Kidney capillary endothelial cell (primary cell): Measurements from ENCODE around the gene LLGL2.

Experiments used
- DNase-seq: peaks from one replicate; pipeline ENCODE4 v3.0.0-alpha.2; 2018; ENCODE audit warnings: low spot score

Gene LLGL2

DNA sequence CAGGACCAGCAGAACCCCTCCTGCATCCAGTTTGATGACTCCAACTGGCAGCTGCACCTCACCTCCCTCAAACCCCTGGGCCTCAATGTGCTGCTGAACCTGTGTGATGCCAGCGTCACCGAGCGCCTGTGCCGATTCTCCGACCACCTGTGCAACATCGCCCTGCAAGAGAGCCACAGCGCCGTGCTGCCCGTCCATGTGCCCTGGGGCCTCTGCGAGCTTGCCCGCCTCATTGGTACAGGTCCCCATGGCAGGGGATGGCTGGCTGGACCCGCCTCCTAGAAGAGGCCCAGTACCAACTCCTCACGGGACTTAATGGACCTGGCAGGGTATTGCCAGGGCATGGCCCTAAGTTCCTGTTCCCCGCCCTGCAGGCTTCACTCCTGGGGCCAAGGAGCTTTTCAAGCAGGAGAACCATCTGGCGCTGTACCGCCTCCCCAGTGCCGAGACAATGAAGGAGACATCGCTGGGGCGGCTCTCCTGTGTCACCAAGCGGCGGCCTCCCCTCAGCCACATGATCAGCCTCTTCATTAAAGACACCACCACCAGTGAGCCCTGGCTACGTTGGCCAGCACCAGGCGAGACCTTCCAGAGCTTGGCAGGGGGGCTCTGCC lies 32.8 kb upstream of the LLGL2 start:
- no peak for DNase-seq

DNA sequence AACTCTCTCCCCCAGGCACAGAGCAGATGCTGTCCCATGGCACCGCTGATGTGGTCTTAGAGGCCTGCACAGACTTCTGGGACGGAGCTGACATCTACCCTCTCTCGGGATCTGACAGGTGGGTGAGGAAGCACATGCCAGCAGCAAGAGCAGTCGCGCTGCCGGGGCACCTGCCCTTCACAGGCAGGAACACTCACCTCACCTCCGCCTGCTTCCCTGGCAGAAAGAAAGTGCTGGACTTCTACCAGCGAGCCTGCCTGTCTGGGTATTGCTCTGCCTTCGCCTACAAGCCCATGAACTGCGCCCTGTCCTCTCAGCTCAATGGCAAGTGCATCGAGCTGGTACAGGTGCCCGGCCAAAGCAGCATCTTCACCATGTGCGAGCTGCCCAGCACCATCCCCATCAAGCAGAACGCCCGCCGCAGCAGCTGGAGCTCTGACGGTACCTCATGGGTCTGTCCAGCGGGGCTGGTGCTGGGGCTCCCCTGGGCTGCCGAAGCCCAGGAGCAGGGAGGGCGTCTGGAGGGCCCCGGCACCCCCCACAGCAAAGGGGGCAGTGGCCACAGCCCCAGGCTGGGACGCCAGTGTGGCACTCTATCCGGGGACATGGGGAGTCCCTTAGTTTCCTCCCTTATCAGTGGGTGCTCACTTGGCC lies 31.9 kb upstream of the LLGL2 start:
- DNase-seq, result no peak

GRCh38 chr17:75494326-75494877 lies 31.1 kb upstream of the LLGL2 start:
- no peak for DNase-seq

GRCh38 chr17:75496005-75496404 lies 29.5 kb upstream of the LLGL2 start:
- no peak for DNase-seq

DNA sequence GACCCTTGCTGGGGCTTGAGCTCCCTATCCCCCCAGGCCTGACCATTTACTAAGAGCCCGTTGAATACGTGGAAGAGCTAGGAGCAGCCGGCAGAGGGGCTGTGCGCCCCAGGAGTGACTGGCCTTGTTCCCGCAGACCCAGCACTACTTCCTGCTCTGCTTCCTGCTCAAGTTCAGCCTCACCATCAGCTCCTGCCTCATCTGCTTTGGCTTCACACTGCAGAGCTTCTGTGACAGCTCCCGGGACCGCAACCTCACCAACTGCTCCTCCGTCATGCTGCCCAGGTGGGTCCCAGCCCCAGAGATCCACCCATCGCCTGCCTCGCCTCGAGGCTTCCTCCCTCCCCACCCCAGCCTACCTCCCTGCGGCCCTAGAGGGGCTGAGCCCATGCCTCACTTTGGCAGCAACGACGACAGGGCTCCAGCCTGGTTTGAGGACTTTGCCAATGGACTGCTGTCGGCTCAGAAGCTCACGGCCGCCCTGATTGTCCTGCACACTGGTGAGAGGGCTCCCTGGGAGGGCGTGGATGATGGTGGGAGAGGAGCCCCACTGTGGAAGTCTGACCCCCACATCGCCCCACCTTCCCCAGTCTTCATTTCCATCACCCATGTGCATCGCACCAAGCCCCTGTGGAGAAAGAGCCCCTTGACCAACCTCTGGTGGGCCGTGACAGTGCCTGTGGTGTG lies 27.3 kb upstream of the LLGL2 start:
- DNase-seq, result peak; percentile 75

GRCh38 chr17:75498726-75499213 lies 26.7 kb upstream of the LLGL2 start:
- no peak for DNase-seq

- DNase-seq, result no peak
These were observed 26.0 kb upstream of the LLGL2 start for GRCh38 chr17:75499313-75500022.

- no peak for DNase-seq
These were observed 24.9 kb upstream of the LLGL2 start for GRCh38 chr17:75500419-75501216.

DNA sequence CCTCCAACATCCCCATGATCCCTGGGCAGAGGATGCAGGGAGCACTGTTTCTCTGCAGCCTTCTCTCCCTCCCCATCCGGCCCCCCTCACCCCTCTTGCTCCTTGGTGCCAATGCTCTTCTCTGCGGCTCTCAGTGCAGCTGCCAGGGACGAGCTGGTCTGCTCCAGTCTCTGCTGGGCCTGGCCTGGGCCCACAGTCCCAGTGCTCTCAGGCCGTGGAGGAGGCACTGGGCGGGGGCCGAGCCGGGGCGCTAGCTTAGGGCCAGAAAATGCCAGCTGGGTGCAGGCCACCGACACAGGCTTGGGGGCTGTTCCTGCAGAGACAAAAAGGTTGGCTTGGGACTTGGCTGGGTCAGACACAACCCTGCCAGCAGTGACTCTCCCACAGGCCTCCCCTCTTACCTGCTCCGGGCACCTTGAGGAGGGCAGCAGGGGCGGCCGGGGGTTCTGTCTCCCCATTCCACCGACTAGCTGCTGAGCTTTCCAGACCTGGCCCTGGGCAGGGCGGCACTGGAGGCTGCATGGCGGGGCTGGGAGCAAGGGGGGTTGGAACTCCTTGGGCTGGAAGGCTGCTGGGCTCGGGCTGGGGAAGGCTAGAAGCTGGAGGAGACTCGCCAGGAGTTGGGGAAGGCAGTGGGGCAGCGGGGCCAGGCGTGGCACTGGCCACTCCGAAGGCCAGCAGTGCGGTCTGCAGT lies 24.0 kb upstream of the LLGL2 start:
- DNase-seq, result no peak

GRCh38 chr17:75502072-75502720 lies 23.3 kb upstream of the LLGL2 start:
- no peak for DNase-seq

DNA sequence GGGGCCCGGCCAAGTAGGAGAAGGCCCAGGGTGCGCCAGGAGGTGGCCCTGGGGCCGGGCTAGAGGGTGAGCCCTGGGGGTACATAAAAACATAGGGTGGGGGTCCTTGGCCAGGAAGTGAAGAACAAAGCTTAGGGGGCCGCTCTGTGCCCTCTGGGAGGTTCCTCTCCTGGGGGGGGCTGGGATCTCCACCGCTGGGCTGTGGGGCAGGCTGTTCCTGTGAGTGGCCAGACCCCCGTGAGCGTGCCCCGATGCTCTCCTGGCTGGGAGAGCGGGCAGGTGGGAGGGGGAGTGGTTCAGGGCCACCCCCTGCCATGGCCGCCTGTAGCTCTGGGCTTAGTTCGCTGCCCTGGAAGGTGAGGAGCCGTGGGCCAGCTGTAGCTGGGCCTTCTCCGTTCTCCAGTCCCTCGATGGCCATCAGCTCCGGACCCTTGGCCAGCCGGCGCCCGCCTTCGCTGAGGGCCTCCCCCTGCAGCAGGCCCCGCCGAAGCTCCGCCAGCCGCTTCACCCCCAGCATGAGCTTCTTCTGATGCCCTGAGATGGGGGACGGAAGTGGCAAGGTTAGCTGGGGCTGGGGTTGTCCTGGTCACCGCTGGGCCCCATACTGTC lies 22.7 kb upstream of the LLGL2 start:
- no peak for DNase-seq

DNA sequence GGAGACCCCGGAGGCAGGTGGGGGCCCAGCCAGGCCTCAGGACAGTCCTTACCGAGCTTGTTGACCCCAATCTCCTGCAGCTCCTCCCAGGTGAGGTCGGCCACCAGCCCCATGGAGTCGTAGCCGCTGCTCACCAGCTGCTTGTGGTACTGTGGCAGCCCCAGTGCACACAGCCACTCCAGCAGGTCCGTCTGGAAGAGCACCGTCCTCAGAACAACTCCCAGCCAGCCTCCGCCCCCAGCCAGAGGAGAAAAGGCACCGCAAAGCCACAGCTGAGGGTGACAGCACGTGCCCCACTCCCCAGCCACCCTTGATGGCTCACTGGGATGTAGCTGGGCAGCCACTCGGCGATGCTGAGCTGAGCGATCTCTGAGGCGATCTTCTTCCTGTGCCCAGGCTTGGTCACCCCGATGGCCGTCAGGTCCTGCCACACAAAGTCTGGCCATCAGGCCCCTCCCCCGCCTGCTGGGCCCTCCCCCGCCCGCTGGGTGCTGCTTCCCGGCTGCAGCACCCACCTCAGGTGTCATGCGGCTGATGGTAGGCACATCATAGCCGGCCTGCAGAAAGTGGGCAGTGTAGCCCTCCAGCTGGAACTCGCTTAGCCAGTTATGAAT lies 22.1 kb upstream of the LLGL2 start:
- no peak for DNase-seq

- DNase-seq, result no peak
These were observed 21.5 kb upstream of the LLGL2 start for GRCh38 chr17:75503976-75504346.

GRCh38 chr17:75504347-75505151 lies 20.9 kb upstream of the LLGL2 start:
- no peak for DNase-seq

GRCh38 chr17:75505152-75505409 lies 20.4 kb upstream of the LLGL2 start:
- no peak for DNase-seq

- DNase-seq, result no peak
These were observed 19.9 kb upstream of the LLGL2 start for GRCh38 chr17:75505640-75506039.

DNA sequence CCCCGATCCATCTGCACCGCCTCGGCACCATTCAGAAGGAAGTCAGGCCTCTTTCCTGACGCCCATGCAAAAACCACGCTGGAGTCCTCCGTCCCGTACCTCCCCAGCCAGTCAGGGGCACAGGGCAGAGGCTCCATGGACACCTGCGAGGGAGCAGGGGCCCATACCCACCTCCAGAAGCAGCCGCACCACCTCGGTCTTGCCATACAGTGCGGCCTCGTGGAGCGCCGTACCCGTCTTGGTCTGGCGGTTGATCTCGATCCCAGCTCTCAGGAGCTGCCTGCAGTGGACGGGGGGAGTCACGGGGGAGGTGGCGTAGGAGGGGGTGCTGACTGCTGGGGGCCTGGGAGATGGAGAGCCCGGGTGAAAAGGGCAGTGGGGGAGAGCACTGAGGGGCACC lies 19.4 kb upstream of the LLGL2 start:
- no peak for DNase-seq

DNA sequence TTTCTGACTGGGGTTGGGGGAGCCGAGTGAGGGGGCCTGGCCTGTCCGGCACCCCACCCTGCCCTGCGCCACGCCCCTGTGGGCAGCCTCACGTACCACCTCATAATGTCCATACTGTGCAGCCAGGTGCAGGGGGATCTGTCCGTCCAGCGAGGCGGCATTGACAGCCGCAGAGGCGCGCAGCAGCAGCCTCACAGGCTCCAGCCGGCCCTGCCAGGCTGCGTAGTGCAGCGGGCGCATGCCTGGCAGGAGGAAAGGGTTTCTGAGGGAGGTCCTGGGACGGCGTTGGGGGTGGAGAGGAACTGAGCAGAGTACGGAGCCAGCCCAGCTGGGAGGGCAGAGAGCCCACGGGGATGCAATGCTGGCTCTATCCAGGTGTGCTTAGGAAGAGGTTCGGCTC lies 18.6 kb upstream of the LLGL2 start:
- DNase-seq, result no peak
